Esophagus squamous epithelium (tissue), 5 donors: Measurements from ENCODE around the gene MED4. TPM values are rescaled to one million over a fixed set of nuclear protein-coding genes. Genes with fewer than 3 reads are reported as not detected.
A peak's percentile ranks its signal among the peaks of the same experiment; 100 is the strongest.

Source experiments
- DNase-seq: peaks from one replicate; lab custom pipeline; 2025; lab: John Stamatoyannopoulos, UW
- H3K27ac ChIP-seq, 4 donors: fragments of 200-600 bp; sonication (generic); one replicate each; pipeline ENCODE4 v1.5.1; 2016 to 2019; ENCODE audit warnings: mild to moderate bottlenecking in 1 of 4
- H3K27me3 ChIP-seq, 4 donors: fragments of 200-600 bp; sonication (generic); 1 replicate in 3 of 4; 2 replicates in 1 of 4; pipeline versions ENCODE4 v1.5.1 to v1.6.0; 2017 to 2021; ENCODE audit warnings: antibody characterized with exemption in 1 of 4
- H3K36me3 ChIP-seq, 3 donors: fragments of 200-600 bp; sonication (generic); one replicate each; pipeline ENCODE4 v1.5.1; 2016 to 2019
- H3K4me1 ChIP-seq, 3 donors: fragments of 200-600 bp; sonication (generic); one replicate each; pipeline ENCODE4 v1.5.1; 2017 to 2019
- H3K4me3 ChIP-seq, 4 donors: fragments of 200-600 bp; sonication (generic); 1 replicate in 3 of 4; 2 replicates in 1 of 4; pipeline ENCODE4 v1.5.1; 2016 to 2019; ENCODE audit warnings: mild to moderate bottlenecking in 2 of 4, moderate library complexity in 1 of 4
- H3K9me3 ChIP-seq, 3 donors: fragments of 200-600 bp; sonication (generic); one replicate each; pipeline ENCODE4 v1.5.1; 2016 to 2019
- CTCF ChIP-seq, 6 experiments: fragments of 450-650 bp in 4 of 6; fragments of 200-600 bp in 2 of 6; sonication (generic) in 2 of 6; IDR thresholded peaks; one replicate each; pipeline ENCODE4 v1.5.1; 2016 to 2019; ENCODE audit warnings: antibody characterized with exemption in 6 of 6, mild to moderate bottlenecking in 4 of 6, moderate library complexity in 4 of 6
- POLR2A ChIP-seq, 4 donors: fragments of 450-650 bp; IDR thresholded peaks; one replicate each; pipeline ENCODE4 v1.6.1; 2017; ENCODE audit warnings: antibody characterized with exemption in 4 of 4, mild to moderate bottlenecking in 4 of 4, moderate library complexity in 3 of 4
- WGBS, 2 donors: methylation state at CpG; one replicate each; pipeline ENCODE4 v1.1.5; 2018; 5-methylcytosine and 5-hydroxymethylcytosine counted together
- intact Hi-C: fragments of 100-400 bp; cut with DNase I; formaldehyde crosslinking; loops from one replicate; pipeline ENCODE4 v1.15.0; 2022
- total RNA-seq, 4 donors: library from RNA; depleted of rRNA; stranded (reverse); fragments of >200 nt; gene quantifications; one replicate each; pipeline ENCODE4 v1.1.0, GENCODE V29; 2016
- donor health status: DM: yes; HTN: yes; CAD: no.

MED4 gene
- total RNA-seq, result 10 to 100 TPM; 21.5 to 39.9 (median 32.3) TPM

GRCh38 chr13:48094781-48095502 lies at the start of gene MED4:
MED4 (minus strand) TSS chr13:48095104; CDS start chr13:48095078, 26 bp downstream.
- WGBS, 2 donors, result 13 to 15% methylated on average over 26 to 27 of the region's 54 CpGs
- Histone ChIP-seq H3K36me3 (no peaks in the 10 kb centered on the region), H3K4me1 (peaks cover 6 to 45% (median 16%) of the 10 kb centered on the region in 3 donors), H3K4me3 (peak within 1 kb of the TSS; percentile 78 to 98 (median 93)), H3K27ac (peak within 1 kb of the TSS; percentile 85 to 95 (median 92)), H3K9me3 (no peaks in the 10 kb centered on the region), H3K27me3 (no peaks in the 10 kb centered on the region)
- intact Hi-C loops, result no loop called here
- peak; percentile 69 for DNase-seq
- TF ChIP-seq POLR2A (IDR thresholded peaks at IDR 0.05), result peak in 3 of 4 donors; percentile 61 to 83 (median 65)
- peak; percentile 97 to 100 (median 99) for TF ChIP-seq CTCF (IDR thresholded peaks at IDR 0.05)

- no peak for DNase-seq
- Histone ChIP-seq H3K4me1 (peaks cover 0 to 14% (median 5%) of the 10 kb centered on the region in 3 donors), H3K4me3 (no peak overlapping the region), H3K27ac (peak overlapping the region in 3 of 4 donors; percentile 9 to 70 (median 47)), H3K9me3 (no peaks in the 10 kb centered on the region), H3K36me3 (no peaks in the 10 kb centered on the region), H3K27me3 (no peaks in the 10 kb centered on the region)
- 66 to 72% methylated on average over 6 to 7 of the region's 7 CpGs for WGBS, 2 donors
- intact Hi-C loops, result no loop called here
- no peak for TF ChIP-seq CTCF (IDR thresholded peaks at IDR 0.05)
- no peak for TF ChIP-seq POLR2A (IDR thresholded peaks at IDR 0.05)
Measured at GRCh38 chr13:48144413-48145035, 49.6 kb upstream of the MED4 start.

- WGBS, 2 donors, result 79 to 87% methylated on average over 3 of the region's 3 CpGs
- no peaks in the 10 kb centered on the region for H3K9me3 ChIP-seq
- TF ChIP-seq CTCF (IDR thresholded peaks at IDR 0.05), result no peak
- no peak for TF ChIP-seq POLR2A (IDR thresholded peaks at IDR 0.05)
- no peak overlapping the region for H3K4me3 ChIP-seq
- intact Hi-C loops, result no loop called here
- H3K27ac ChIP-seq, result no peak overlapping the region
- H3K4me1 ChIP-seq, result peaks cover 0 to 14% (median 5%) of the 10 kb centered on the region in 3 donors
- no peak for DNase-seq
- H3K36me3 ChIP-seq, result no peaks in the 10 kb centered on the region
- no peaks in the 10 kb centered on the region for H3K27me3 ChIP-seq
Measured at GRCh38 chr13:48142436-48142835, 47.5 kb upstream of the MED4 start.

- H3K36me3 ChIP-seq, result no peaks in the 10 kb centered on the region
- 89 to 91% methylated on average over 4 of the region's 4 CpGs for WGBS, 2 donors
- TF ChIP-seq POLR2A (IDR thresholded peaks at IDR 0.05) (no peak), CTCF (IDR thresholded peaks at IDR 0.05) (no peak)
- H3K27me3 ChIP-seq, result no peaks in the 10 kb centered on the region
- H3K4me3 ChIP-seq, result no peak overlapping the region
- intact Hi-C loops, result no loop called here
- no peaks in the 10 kb centered on the region for H3K4me1 ChIP-seq
- H3K27ac ChIP-seq, result no peak overlapping the region
- no peak for DNase-seq
- no peaks in the 10 kb centered on the region for H3K9me3 ChIP-seq
Measured at GRCh38 chr13:48138270-48138669, 43.4 kb upstream of the MED4 start.

- no peaks in the 10 kb centered on the region for H3K9me3 ChIP-seq
- DNase-seq, result no peak
- WGBS, 2 donors, result 82 to 86% methylated on average over 3 of the region's 3 CpGs
- no peak for TF ChIP-seq POLR2A (IDR thresholded peaks at IDR 0.05)
- no peaks in the 10 kb centered on the region for H3K27me3 ChIP-seq
- intact Hi-C loops, result no loop called here
- H3K36me3 ChIP-seq, result no peaks in the 10 kb centered on the region
- H3K4me3 ChIP-seq, result no peak overlapping the region
- no peak overlapping the region for H3K27ac ChIP-seq
- peaks cover 0 to 6% (median 0%) of the 10 kb centered on the region in 3 donors for H3K4me1 ChIP-seq
Measured at GRCh38 chr13:48132961-48133360, 38.1 kb upstream of the MED4 start.
